ENCODE data around the gene TMOD4. TPM values are rescaled to one million over a fixed set of nuclear protein-coding genes. Genes with fewer than 3 reads are reported as not detected.
A peak's percentile ranks its signal among the peaks of the same experiment; 100 is the strongest.

Gene TMOD4
- total and polyA plus RNA-seq, 2 of the 13 experiments (the other 11 are each of a cell fraction or from before 2014, with no cell fraction given): 0.66 TPM; not detected in 1

DNA sequence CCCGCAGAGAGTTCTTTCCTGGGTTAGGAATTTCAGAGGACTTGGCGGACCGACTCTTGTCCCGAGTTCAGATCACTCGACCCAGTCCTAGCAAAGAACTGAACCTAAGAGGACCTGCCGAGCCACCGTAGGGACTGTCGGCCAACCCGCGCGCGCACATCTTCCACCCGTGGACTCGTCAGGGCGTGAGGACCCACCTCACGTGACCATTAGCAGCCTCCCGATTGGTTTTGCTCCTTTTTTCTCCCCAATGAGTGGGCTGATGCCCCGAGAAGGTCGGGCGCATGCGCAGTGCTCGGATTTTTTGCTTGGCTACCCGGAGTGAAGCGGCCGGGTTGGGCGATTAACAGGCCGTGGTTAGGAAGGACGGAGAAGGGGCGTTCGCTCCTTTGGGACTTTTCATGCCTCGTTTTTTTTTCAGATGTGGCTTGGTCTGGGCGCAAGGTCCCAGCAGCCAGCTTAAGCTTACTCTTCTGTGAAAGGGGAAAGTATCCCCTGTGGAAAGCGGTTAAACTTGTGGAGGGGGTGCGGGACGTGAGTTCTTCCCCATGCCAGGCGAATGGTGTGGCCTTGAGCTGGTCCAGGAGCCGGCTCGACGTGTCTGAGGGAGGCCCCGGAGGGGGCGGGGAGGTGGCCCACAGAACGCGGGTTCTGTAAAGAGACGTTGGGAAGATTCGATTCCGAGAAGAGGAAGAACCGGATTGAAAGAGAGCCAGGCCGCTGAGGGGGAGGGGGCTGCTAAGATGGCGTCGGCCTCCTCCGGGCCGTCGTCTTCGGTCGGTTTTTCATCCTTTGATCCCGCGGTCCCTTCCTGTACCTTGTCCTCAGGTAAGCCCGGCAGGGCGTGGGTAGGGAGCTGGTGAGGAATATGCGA lies 22.7 kb upstream of the TMOD4 start, which contains the start of gene PIP5K1A (continued):
- TF ChIP-seq SP140L (CRISPR knock-in tag; IDR thresholded peaks at IDR 0.05; ENCODE audit: borderline replicate concordance): 0 out of 2 replicates have a peak, but pooled peaks have one; percentile 20
- TF ChIP-seq, protein P1, sequence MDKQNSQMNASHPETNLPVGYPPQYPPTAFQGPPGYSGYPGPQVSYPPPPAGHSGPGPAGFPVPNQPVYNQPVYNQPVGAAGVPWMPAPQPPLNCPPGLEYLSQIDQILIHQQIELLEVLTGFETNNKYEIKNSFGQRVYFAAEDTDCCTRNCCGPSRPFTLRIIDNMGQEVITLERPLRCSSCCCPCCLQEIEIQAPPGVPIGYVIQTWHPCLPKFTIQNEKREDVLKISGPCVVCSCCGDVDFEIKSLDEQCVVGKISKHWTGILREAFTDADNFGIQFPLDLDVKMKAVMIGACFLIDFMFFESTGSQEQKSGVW (CRISPR knock-in tag; IDR thresholded peaks at IDR 0.05; ENCODE audit: borderline replicate concordance): no peak
- TF ChIP-seq, protein P2, sequence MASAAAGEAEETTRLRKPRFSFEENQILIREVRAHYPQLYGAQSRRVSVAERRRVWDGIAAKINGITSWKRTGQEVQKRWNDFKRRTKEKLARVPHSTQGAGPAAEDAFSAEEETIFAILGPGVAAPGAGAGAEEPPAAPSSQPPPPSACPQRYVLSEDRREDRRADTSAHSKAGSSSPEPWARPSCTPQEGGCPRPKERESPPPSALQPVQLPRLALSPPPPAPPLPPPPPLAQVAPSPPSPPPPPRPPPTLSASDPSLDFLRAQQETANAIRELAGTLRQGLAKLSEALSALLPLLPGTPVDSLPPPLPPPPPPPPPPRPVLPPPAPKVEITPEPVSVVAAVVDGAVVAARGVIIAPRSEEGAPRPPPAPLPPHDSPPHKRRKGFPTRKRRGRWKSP (CRISPR knock-in tag; IDR thresholded peaks at IDR 0.05): peak; percentile 37; the same call in 1 of the 2 replicates
- TF ChIP-seq HNF4G (IDR thresholded peaks at IDR 0.05; ENCODE audit: borderline replicate concordance, low read depth, low read length): 0 out of 2 replicates have a peak, but pooled peaks have one; percentile 4
- no peak for TF ChIP-seq HNF4G (CRISPR knock-in tag; IDR thresholded peaks at IDR 0.05; ENCODE audit: borderline replicate concordance, low read depth)
- no peak for TF ChIP-seq ZNF17 (CRISPR knock-in tag; IDR thresholded peaks at IDR 0.05)
- peak; percentile 90 for TF ChIP-seq POLR2G (IDR thresholded peaks at IDR 0.05; ENCODE audit: low read depth, low read length)

DNA sequence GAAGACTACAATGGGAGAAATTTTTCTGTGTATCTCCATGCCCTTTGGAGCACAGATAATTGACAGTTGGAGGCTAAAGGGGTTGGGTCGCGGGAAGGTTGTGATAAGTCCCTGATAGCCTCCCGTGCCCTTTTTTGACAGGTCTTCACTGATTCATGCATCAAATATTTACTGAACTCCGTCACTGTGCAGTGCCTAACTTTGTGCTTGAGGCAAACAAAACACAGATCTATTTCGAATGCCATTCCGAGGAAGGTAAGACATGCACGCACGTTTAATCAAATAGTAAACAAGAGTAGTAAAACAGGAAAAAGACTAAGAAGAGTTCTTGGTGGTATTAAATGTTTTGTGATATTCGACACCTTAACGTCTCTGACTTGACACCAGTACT lies 22.1 kb upstream of the TMOD4 start:
- WGBS (ENCODE audit: low lambda C conversion rate): 3% methylated on average over 10 of the region's 10 CpGs
- POLR2A ChIA-PET: interaction anchor here (1.4 kb wide), 1 partner anchor 57 kb away, joined by 7 read pairs; the partner anchor contains the start of gene PSMD4
- H4K20me1 ChIP-seq (ENCODE audit: insufficient read depth, low read length): peaks cover 17% of the 10 kb centered on the region
- DNase-seq (ENCODE audit: low spot score): peak; percentile 81
- in situ Hi-C loops (cut with HindIII; ENCODE audit: extremely low pct_ligation_motif_present, low pct_unique_long_range_greater_than_20kb): no loop called here
- H3K4me1 ChIP-seq (ENCODE audit: insufficient read depth, low read length): peaks cover 34% of the 10 kb centered on the region
- no peaks in the 10 kb centered on the region for H3K9me3 ChIP-seq (ENCODE audit: low read length)
- H2AFZ ChIP-seq (ENCODE audit: low read length): no peak overlapping the region
- peak; percentile 54 for ATAC-seq
- peaks cover 40% of the 10 kb centered on the region for H3K79me2 ChIP-seq (ENCODE audit: insufficient read depth, low read length)
- peak overlapping the region; percentile 93 for H3K27ac ChIP-seq (ENCODE audit: extremely low read length, insufficient read depth, low read length)
- FAIRE-seq: no peak
- H3K4me2 ChIP-seq (ENCODE audit: low read depth, low read length): peak overlapping the region; percentile 87
- TSS peak; percentile 90 for BruUV-seq (replicated peaks)
- intact Hi-C loops (cut with micrococcal nuclease; ENCODE audit: unreplicated experiment): loop anchor here (1.0 to 5.0 kb wide), 2 partner anchors 83 to 149 kb away; partner anchors contain the start of gene RFX5
- H3K4me3 ChIP-seq (replicated peaks in 1 of 3; ENCODE audit: insufficient read depth in 1 of 3, low read depth in 2 of 3, low read length in 3 of 3): peak overlapping the region; percentile 87 to 95 (median 94)
- H3K27me3 ChIP-seq (ENCODE audit: control insufficient read depth in 1 of 2, insufficient read depth in 2 of 2, low read length in 2 of 2): no peaks in the 10 kb centered on the region; a peak in 1 of 5 replicates
- H3K9ac ChIP-seq (ENCODE audit: insufficient read depth, low read depth, low read length): peak overlapping the region; percentile 89
- H3K36me3 ChIP-seq (replicated peaks in 1 of 2; ENCODE audit: control insufficient read depth in 1 of 2, insufficient read depth in 2 of 2, low read length in 2 of 2): peaks cover 3 to 11% of the 10 kb centered on the region in 2 experiments; a peak in 4 of 5 replicates
- CTCF ChIA-PET (ENCODE audit: low intra/inter-chr PET ratio, low total read pairs): no interaction called here
- no peak for TF ChIP-seq ZNF564 (CRISPR knock-in tag; IDR thresholded peaks at IDR 0.05)
- TF ChIP-seq POLR2AphosphoS2 (IDR thresholded peaks at IDR 0.05; ENCODE audit: low read depth, low read length): no peak
- no peak for TF ChIP-seq HDAC6 (IDR thresholded peaks at IDR 0.05; ENCODE audit: low read depth, low read length)
- TF ChIP-seq SAP130 (CRISPR knock-in tag; IDR thresholded peaks at IDR 0.05; ENCODE audit: low read depth): peak; percentile 66
- no peak for TF ChIP-seq ZBTB3 (CRISPR knock-in tag; IDR thresholded peaks at IDR 0.05; ENCODE audit: borderline replicate concordance, low read depth)
- TF ChIP-seq JUNB (CRISPR knock-in tag; IDR thresholded peaks at IDR 0.05; ENCODE audit: borderline replicate concordance): 0 out of 2 replicates have a peak, but pooled peaks have one; percentile 45
- no peak for TF ChIP-seq SNRNP70 (IDR thresholded peaks at IDR 0.05; ENCODE audit: low read depth, low read length)
- no peak for TF ChIP-seq ZNF296 (CRISPR knock-in tag; conservative IDR thresholded peaks at IDR 0.05)
- TF ChIP-seq, protein P3, sequence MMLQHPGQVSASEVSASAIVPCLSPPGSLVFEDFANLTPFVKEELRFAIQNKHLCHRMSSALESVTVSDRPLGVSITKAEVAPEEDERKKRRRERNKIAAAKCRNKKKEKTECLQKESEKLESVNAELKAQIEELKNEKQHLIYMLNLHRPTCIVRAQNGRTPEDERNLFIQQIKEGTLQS (CRISPR knock-in tag; IDR thresholded peaks at IDR 0.05): 0 out of 2 replicates have a peak, but pooled peaks have one; percentile 42
- TF ChIP-seq ARID2 (CRISPR knock-in tag; IDR thresholded peaks at IDR 0.05; ENCODE audit: borderline replicate concordance): no peak
- no peak for TF ChIP-seq CHCHD3 (CRISPR knock-in tag; IDR thresholded peaks at IDR 0.05)
- no peak for TF ChIP-seq ZNF431 (CRISPR knock-in tag; IDR thresholded peaks at IDR 0.05; ENCODE audit: borderline replicate concordance, low read depth)

All from HepG2 (cell line).